Mesodermal cell (in vitro differentiated cells): Measurements from ENCODE around the gene PPM1H.

ENCODE experiments used
- H3K27ac ChIP-seq: 2 replicates; pipeline ENCODE4 v1.7.0; 2013; ENCODE audit warnings: mild to moderate bottlenecking, low read depth, low read length, moderate library complexity; ENCODE audit not compliant: severe bottlenecking
- H3K36me3 ChIP-seq: 2 replicates; pipeline ENCODE4 v1.7.1; 2013; ENCODE audit warnings: mild to moderate bottlenecking, low read length, moderate library complexity; ENCODE audit not compliant: control insufficient read depth, insufficient read depth
- H3K4me1 ChIP-seq: one replicate; pipeline ENCODE4 v1.7.1; 2013; ENCODE audit warnings: mild to moderate bottlenecking, low read length; ENCODE audit not compliant: insufficient read depth, control insufficient read depth, poor library complexity, severe bottlenecking
- H3K4me3 ChIP-seq: 2 replicates; pipeline ENCODE4 v1.7.0; 2013; ENCODE audit warnings: low read length, control low read depth, mild to moderate bottlenecking; ENCODE audit not compliant: insufficient read depth, poor library complexity, severe bottlenecking; ENCODE audit errors: extremely low read depth
- H3K9me3 ChIP-seq: 2 replicates; pipeline ENCODE4 v1.7.1; 2013; ENCODE audit warnings: mild to moderate bottlenecking, low read length, moderate library complexity; ENCODE audit not compliant: control insufficient read depth
- WGBS, 2 experiments: methylation state at CpG; one replicate each; pipeline ENCODE4 v1.1.5; 2013; ENCODE audit warnings: missing lambda C conversion rate in 2 of 2; ENCODE audit not compliant: insufficient coverage in 2 of 2; 5-methylcytosine and 5-hydroxymethylcytosine counted together

PPM1H gene

DNA sequence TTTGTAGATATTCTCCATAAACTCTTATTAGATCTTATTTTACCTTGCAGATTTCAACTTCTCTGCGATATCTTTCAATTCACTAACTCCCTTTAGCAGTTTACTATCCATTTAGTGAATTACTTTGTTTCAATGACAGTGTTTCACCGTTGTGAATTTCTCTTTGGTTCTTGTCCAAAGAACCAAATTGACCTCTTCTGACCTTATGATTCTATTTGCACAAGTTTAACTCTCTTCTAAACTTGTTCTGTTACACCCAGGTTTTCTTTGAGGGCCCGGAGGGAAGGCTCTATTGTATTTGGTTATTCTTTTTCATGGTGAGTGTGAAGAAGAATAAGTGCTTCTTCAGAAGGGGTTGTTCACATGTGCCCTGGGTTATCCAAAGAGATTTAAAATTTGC, 281.6 kb downstream of the PPM1H start:
- 35 to 50% methylated on average over 1 to 2 of the region's 3 CpGs for WGBS, 2 experiments
- H3K27ac ChIP-seq: no peak overlapping the region

GRCh38 chr12:62651138-62651537, 283.8 kb downstream of the PPM1H start:
- Histone ChIP-seq H3K4me3 (no peak overlapping the region), H3K4me1 (peaks cover 5% of the 10 kb centered on the region), H3K9me3 (no peaks in the 10 kb centered on the region), H3K36me3 (no peaks in the 10 kb centered on the region), H3K27ac (no peak overlapping the region)
- 100% methylated on average over 2 of the region's 2 CpGs; no CpG with 5 or more reads in 1 of the 2 experiments for WGBS, 2 experiments

More for the DNA sequence above, 281.6 kb downstream of the PPM1H start:
- Histone ChIP-seq H3K36me3 (no peaks in the 10 kb centered on the region), H3K4me3 (no peak overlapping the region), H3K4me1 (peaks cover 5% of the 10 kb centered on the region), H3K9me3 (no peaks in the 10 kb centered on the region)

- Histone ChIP-seq H3K4me1 (no peaks in the 10 kb centered on the region), H3K9me3 (no peaks in the 10 kb centered on the region), H3K4me3 (no peak overlapping the region), H3K36me3 (no peaks in the 10 kb centered on the region), H3K27ac (no peak overlapping the region)
- 80 to 85% methylated on average over 1 to 2 of the region's 4 CpGs for WGBS, 2 experiments
Observed at GRCh38 chr12:62649412-62650138, 285.4 kb downstream of the PPM1H start.

GRCh38 chr12:62647586-62647985, 287.4 kb downstream of the PPM1H start:
- H3K27ac ChIP-seq: no peak overlapping the region
- no peak overlapping the region for H3K4me3 ChIP-seq
- no CpG with 5 or more reads among the region's 3 CpGs for WGBS, 2 experiments
- no peaks in the 10 kb centered on the region for H3K9me3 ChIP-seq
- H3K36me3 ChIP-seq: no peaks in the 10 kb centered on the region
- H3K4me1 ChIP-seq: no peaks in the 10 kb centered on the region

DNA sequence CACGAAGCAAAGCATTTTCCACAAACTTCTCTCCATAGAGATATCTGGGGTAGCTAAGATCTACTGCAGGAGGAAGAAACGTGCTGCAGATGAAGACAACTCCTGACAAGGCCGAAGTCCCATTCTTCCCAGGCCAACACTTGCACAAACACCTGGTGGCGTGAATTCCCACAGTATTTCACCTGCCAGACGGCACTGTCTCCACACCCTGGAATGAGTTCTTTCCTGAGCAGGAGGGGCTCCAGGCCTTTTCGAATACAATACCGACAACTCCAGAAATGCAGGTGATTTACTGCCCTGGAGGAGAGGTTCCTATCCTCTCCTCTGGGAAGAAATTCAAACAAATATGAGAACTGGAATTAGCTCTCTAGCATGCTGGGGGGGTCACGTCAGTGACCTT, 288.4 kb downstream of the PPM1H start:
- Histone ChIP-seq H3K4me3 (no peak overlapping the region), H3K36me3 (no peaks in the 10 kb centered on the region), H3K4me1 (peaks cover 1% of the 10 kb centered on the region), H3K27ac (no peak overlapping the region), H3K9me3 (no peaks in the 10 kb centered on the region)
- 90 to 96% methylated on average over 6 to 7 of the region's 8 CpGs for WGBS, 2 experiments

DNA sequence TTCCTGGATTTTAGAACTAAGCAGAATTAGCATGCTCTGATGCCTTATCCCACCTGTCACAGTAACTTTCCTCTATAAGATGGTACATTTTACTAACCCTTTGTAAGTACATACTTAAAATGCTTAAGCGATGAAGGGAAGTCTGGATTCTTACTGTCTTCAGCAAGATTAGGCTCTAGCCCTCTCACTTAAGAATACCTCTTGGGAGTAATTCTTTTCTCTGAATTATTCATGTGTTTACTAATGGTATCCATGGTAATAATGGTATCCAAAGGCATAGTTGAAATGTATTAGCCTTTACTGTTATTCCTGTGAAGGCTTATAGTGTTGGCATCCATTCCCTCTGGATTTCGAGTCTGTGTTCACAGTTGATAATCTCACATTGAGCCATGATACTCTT, 291.5 kb downstream of the PPM1H start:
- no peaks in the 10 kb centered on the region for H3K9me3 ChIP-seq
- H3K36me3 ChIP-seq: no peaks in the 10 kb centered on the region
- H3K4me3 ChIP-seq: no peak overlapping the region
- 100% methylated on average over 1 of the region's 2 CpGs; no CpG with 5 or more reads in 1 of the 2 experiments for WGBS, 2 experiments
- no peak overlapping the region for H3K27ac ChIP-seq
- peaks cover 9% of the 10 kb centered on the region for H3K4me1 ChIP-seq

- H3K36me3 ChIP-seq: no peaks in the 10 kb centered on the region
- 100% methylated on average over 1 of the region's 2 CpGs; no CpG with 5 or more reads in 1 of the 2 experiments for WGBS, 2 experiments
- H3K4me1 ChIP-seq: peaks cover 9% of the 10 kb centered on the region
- no peak overlapping the region for H3K4me3 ChIP-seq
- no peak overlapping the region for H3K27ac ChIP-seq
- H3K9me3 ChIP-seq: no peaks in the 10 kb centered on the region
Observed at GRCh38 chr12:62642486-62642885, 292.5 kb downstream of the PPM1H start.

DNA sequence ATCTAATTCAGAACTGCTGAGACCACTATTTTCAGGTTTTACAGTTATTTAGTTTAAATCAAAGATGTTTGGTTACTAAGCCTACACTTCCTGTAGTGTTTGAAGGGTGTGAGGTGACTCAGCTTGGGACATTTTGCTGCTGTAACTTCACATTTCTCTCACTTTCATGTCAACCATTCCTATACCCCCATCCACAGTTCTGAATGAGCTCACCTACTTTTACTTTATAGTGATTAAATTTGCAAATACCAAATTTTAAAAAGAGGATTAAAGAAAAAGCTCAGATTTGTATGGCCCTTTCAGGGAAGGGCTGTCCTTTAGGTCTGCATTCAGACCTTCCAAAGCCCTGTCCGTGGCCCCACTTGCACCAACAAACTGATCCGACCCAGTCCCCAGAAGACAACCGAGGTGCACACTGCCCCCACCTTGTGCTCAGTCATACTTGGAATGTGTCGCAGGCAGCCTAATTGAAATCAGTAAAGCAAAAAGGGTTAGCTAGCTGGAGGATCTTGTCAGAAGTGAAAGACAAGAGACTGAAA, 294.0 kb downstream of the PPM1H start:
- Histone ChIP-seq H3K4me1 (peaks cover 9% of the 10 kb centered on the region), H3K9me3 (no peaks in the 10 kb centered on the region), H3K27ac (no peak overlapping the region), H3K4me3 (no peak overlapping the region), H3K36me3 (no peaks in the 10 kb centered on the region)
- WGBS, 2 experiments: 66 to 88% methylated on average over 3 to 4 of the region's 4 CpGs

- 62% methylated on average over 2 of the region's 5 CpGs; no CpG with 5 or more reads in 1 of the 2 experiments for WGBS, 2 experiments
- no peaks in the 10 kb centered on the region for H3K36me3 ChIP-seq
- no peaks in the 10 kb centered on the region for H3K9me3 ChIP-seq
- no peak overlapping the region for H3K27ac ChIP-seq
- no peak overlapping the region for H3K4me3 ChIP-seq
- peaks cover 9% of the 10 kb centered on the region for H3K4me1 ChIP-seq
Observed at GRCh38 chr12:62637679-62638078, 297.3 kb downstream of the PPM1H start.

- H3K4me3 ChIP-seq: no peak overlapping the region
- no CpG with 5 or more reads among the region's 1 CpG for WGBS, 2 experiments
- H3K4me1 ChIP-seq: peaks cover 2% of the 10 kb centered on the region
- no peaks in the 10 kb centered on the region for H3K9me3 ChIP-seq
- no peak overlapping the region for H3K27ac ChIP-seq
- no peaks in the 10 kb centered on the region for H3K36me3 ChIP-seq
Observed at GRCh38 chr12:62635649-62636048, 299.3 kb downstream of the PPM1H start.

GRCh38 chr12:62632411-62632918, 302.5 kb downstream of the PPM1H start:
- peak overlapping the region; percentile 12 for H3K27ac ChIP-seq
- peak overlapping the region; percentile 36 for H3K4me3 ChIP-seq
- H3K4me1 ChIP-seq: peaks cover 2% of the 10 kb centered on the region
- H3K9me3 ChIP-seq: no peaks in the 10 kb centered on the region
- H3K36me3 ChIP-seq: no peaks in the 10 kb centered on the region
- WGBS, 2 experiments: 27 to 36% methylated on average over 12 to 17 of the region's 22 CpGs
